Neural progenitor cell (in vitro differentiated cells): ENCODE results near the gene KRT5.

Source experiments
- EZH2 ChIP-seq: fragments of 200-600 bp; sonication (generic); IDR thresholded peaks from 2 replicates; pipeline ENCODE4 v1.6.1; 2017; ENCODE audit warnings: antibody characterized with exemption, mild to moderate bottlenecking, moderate library complexity
- EZH2phosphoT487 ChIP-seq: fragments of 200-600 bp; sonication (generic); IDR thresholded peaks from 2 replicates; pipeline ENCODE4 v1.6.1; 2017; ENCODE audit warnings: antibody characterized with exemption
- TF ChIP-seq, protein P1 (sequence below): fragments of 200-600 bp; sonication (generic); IDR thresholded peaks from 2 replicates; pipeline ENCODE4 v1.5.1; 2017; ENCODE audit warnings: antibody characterized with exemption, mild to moderate bottlenecking

DNA sequence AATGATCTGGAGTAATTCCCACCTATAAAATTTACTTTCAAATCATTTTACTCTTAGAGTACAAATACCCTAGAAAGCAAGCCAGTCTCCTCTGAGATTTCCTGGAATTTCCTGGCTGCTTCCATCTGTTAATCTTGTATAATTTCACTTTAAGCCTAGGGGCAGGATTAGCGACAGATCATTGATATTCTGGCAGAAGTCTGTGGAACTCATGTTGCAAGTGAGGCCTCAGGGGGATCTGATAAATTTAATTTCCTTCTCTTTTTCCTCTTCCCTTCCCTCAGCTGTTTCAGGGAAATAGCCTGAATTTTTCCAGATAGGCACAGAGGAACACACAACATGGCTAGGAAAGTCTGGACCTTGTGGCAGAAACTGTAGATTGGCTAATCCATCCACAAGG is 21.2 kb downstream of the KRT5 start:
- TF ChIP-seq, protein P1, sequence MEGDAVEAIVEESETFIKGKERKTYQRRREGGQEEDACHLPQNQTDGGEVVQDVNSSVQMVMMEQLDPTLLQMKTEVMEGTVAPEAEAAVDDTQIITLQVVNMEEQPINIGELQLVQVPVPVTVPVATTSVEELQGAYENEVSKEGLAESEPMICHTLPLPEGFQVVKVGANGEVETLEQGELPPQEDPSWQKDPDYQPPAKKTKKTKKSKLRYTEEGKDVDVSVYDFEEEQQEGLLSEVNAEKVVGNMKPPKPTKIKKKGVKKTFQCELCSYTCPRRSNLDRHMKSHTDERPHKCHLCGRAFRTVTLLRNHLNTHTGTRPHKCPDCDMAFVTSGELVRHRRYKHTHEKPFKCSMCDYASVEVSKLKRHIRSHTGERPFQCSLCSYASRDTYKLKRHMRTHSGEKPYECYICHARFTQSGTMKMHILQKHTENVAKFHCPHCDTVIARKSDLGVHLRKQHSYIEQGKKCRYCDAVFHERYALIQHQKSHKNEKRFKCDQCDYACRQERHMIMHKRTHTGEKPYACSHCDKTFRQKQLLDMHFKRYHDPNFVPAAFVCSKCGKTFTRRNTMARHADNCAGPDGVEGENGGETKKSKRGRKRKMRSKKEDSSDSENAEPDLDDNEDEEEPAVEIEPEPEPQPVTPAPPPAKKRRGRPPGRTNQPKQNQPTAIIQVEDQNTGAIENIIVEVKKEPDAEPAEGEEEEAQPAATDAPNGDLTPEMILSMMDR, result no peak
- TF ChIP-seq EZH2phosphoT487, result no peak
- no peak for TF ChIP-seq EZH2
